ENCODE data around the gene NELFCD.
"Not testable (repeated sequence)": the region's sequence is repeated elsewhere in the genome, so short reads cannot be mapped to it uniquely, and the experiment has no call there.

The NELFCD gene

GRCh38 chr20:58976061-58976730, 4.9 kb upstream of the NELFCD start:
- TF ChIP-seq POLR2AphosphoS5 (IDR thresholded peaks at IDR 0.05; ENCODE audit: low read depth, low read length), result no peak
- TF ChIP-seq POLR2A (IDR thresholded peaks at IDR 0.05; ENCODE audit: low read depth, low read length), result no peak
- no peak for TF ChIP-seq TAF1 (IDR thresholded peaks at IDR 0.05; ENCODE audit: borderline replicate concordance, low read depth, low read length)
- FAIRE-seq, result no peak

GRCh38 chr20:58978351-58979190, 2.5 kb upstream of the NELFCD start:
- no peak for FAIRE-seq
- no peak for TF ChIP-seq POLR2AphosphoS5 (IDR thresholded peaks at IDR 0.05; ENCODE audit: low read depth, low read length)
- TF ChIP-seq POLR2A (IDR thresholded peaks at IDR 0.05; ENCODE audit: low read depth, low read length), result no peak
- TF ChIP-seq TAF1 (IDR thresholded peaks at IDR 0.05; ENCODE audit: borderline replicate concordance, low read depth, low read length), result no peak
- no peak for DNase-seq (ENCODE audit: insufficient read length)

More at GRCh38 chr20:58976061-58976730, 4.9 kb upstream of the NELFCD start:
- DNase-seq (ENCODE audit: insufficient read length), result no peak

- no peak for TF ChIP-seq POLR2A (IDR thresholded peaks at IDR 0.05; ENCODE audit: low read depth, low read length)
- TF ChIP-seq TAF1 (IDR thresholded peaks at IDR 0.05; ENCODE audit: borderline replicate concordance, low read depth, low read length), result no peak
- no peak for DNase-seq (ENCODE audit: insufficient read length)
- no peak for FAIRE-seq
Measured at GRCh38 chr20:58981628-58982364, 740 bp downstream of the NELFCD start.

- no peak for DNase-seq (ENCODE audit: insufficient read length)
- FAIRE-seq, result no peak
- TF ChIP-seq POLR2A (IDR thresholded peaks at IDR 0.05; ENCODE audit: low read depth, low read length), result no peak
- no peak for TF ChIP-seq POLR2AphosphoS5 (IDR thresholded peaks at IDR 0.05; ENCODE audit: low read depth, low read length)
- TF ChIP-seq TAF1 (IDR thresholded peaks at IDR 0.05; ENCODE audit: borderline replicate concordance, low read depth, low read length), result no peak
Measured at GRCh38 chr20:58982406-58983114, 1.5 kb downstream of the NELFCD start.

- not testable (repeated sequence) for DNase-seq (ENCODE audit: insufficient read length); FAIRE-seq
Measured at GRCh38 chr20:58983115-58983468, 2.0 kb downstream of the NELFCD start.

GRCh38 chr20:58984691-58985090, 3.6 kb downstream of the NELFCD start:
- no peak for FAIRE-seq
- no peak for TF ChIP-seq POLR2AphosphoS5 (IDR thresholded peaks at IDR 0.05; ENCODE audit: low read depth, low read length)
- no peak for TF ChIP-seq TAF1 (IDR thresholded peaks at IDR 0.05; ENCODE audit: borderline replicate concordance, low read depth, low read length)
- no peak for TF ChIP-seq POLR2A (IDR thresholded peaks at IDR 0.05; ENCODE audit: low read depth, low read length)

GRCh38 chr20:58985656-58986055, 4.6 kb downstream of the NELFCD start:
- FAIRE-seq (no peak), DNase-seq (ENCODE audit: insufficient read length) (no peak)
- TF ChIP-seq POLR2A (IDR thresholded peaks at IDR 0.05; ENCODE audit: low read depth, low read length) (no peak), TAF1 (IDR thresholded peaks at IDR 0.05; ENCODE audit: borderline replicate concordance, low read depth, low read length) (no peak), POLR2AphosphoS5 (IDR thresholded peaks at IDR 0.05; ENCODE audit: low read depth, low read length) (no peak)

More at GRCh38 chr20:58984691-58985090, 3.6 kb downstream of the NELFCD start:
- no peak for DNase-seq (ENCODE audit: insufficient read length)

GRCh38 chr20:58986286-58986967, 5.4 kb downstream of the NELFCD start:
- TF ChIP-seq POLR2AphosphoS5 (IDR thresholded peaks at IDR 0.05; ENCODE audit: low read depth, low read length), result no peak
- no peak for TF ChIP-seq TAF1 (IDR thresholded peaks at IDR 0.05; ENCODE audit: borderline replicate concordance, low read depth, low read length)
- no peak for TF ChIP-seq POLR2A (IDR thresholded peaks at IDR 0.05; ENCODE audit: low read depth, low read length)
- no peak for DNase-seq (ENCODE audit: insufficient read length)
- FAIRE-seq, result no peak

GRCh38 chr20:58986968-58987517, 6.0 kb downstream of the NELFCD start:
- FAIRE-seq (no peak), DNase-seq (ENCODE audit: insufficient read length) (no peak)
- no peak for TF ChIP-seq POLR2AphosphoS5 (IDR thresholded peaks at IDR 0.05; ENCODE audit: low read depth, low read length)
- TF ChIP-seq TAF1 (IDR thresholded peaks at IDR 0.05; ENCODE audit: borderline replicate concordance, low read depth, low read length), result no peak
- no peak for TF ChIP-seq POLR2A (IDR thresholded peaks at IDR 0.05; ENCODE audit: low read depth, low read length)

GRCh38 chr20:58987790-58988564, 6.9 kb downstream of the NELFCD start:
- DNase-seq (ENCODE audit: insufficient read length), result no peak
- FAIRE-seq, result no peak
- no peak for TF ChIP-seq TAF1 (IDR thresholded peaks at IDR 0.05; ENCODE audit: borderline replicate concordance, low read depth, low read length)
- no peak for TF ChIP-seq POLR2A (IDR thresholded peaks at IDR 0.05; ENCODE audit: low read depth, low read length)
- no peak for TF ChIP-seq POLR2AphosphoS5 (IDR thresholded peaks at IDR 0.05; ENCODE audit: low read depth, low read length)
